ENCODE measurements around the gene MCUR1. TPM values are rescaled to one million over a fixed set of nuclear protein-coding genes. Genes with fewer than 3 reads are reported as not detected.

The MCUR1 gene
- total RNA-seq, 1 donor from 2014 or later: 30.7 TPM

DNA sequence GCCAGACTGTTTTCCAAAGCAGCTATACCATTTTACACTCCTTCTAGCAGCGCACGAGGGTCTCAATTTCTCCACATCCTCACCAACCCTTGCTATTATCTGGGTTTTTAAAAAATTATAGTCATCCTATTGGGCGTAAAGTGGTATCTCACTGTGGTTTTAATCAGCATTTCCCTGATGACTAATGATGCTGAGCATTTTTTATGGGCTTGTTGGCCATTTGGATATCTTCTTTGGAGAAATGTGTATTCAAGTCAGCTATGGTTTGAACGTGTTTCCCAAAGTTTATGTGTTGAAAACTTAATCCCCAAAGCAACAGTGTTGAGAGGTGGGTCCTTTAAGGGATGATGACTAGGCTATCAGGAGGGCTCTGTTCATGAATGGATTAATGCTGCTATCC is 6.7 kb downstream of the MCUR1 start:
- Histone ChIP-seq H3K27ac (replicated peaks) (no peak overlapping the region), H3K36me3 (peaks cover 34% of the 10 kb centered on the region), H3K27me3 (ENCODE audit: low read depth) (no peaks in the 10 kb centered on the region), H3K4me1 (peaks cover 30% of the 10 kb centered on the region), H3K9me3 (replicated peaks) (no peaks in the 10 kb centered on the region), H3K4me3 (no peak overlapping the region)
- TF ChIP-seq, protein P1, sequence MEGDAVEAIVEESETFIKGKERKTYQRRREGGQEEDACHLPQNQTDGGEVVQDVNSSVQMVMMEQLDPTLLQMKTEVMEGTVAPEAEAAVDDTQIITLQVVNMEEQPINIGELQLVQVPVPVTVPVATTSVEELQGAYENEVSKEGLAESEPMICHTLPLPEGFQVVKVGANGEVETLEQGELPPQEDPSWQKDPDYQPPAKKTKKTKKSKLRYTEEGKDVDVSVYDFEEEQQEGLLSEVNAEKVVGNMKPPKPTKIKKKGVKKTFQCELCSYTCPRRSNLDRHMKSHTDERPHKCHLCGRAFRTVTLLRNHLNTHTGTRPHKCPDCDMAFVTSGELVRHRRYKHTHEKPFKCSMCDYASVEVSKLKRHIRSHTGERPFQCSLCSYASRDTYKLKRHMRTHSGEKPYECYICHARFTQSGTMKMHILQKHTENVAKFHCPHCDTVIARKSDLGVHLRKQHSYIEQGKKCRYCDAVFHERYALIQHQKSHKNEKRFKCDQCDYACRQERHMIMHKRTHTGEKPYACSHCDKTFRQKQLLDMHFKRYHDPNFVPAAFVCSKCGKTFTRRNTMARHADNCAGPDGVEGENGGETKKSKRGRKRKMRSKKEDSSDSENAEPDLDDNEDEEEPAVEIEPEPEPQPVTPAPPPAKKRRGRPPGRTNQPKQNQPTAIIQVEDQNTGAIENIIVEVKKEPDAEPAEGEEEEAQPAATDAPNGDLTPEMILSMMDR (IDR thresholded peaks at IDR 0.05; ENCODE audit: borderline replicate concordance): no peak
- intact Hi-C loops (cut with micrococcal nuclease): no loop called here
- no peak for DNase-seq

DNA sequence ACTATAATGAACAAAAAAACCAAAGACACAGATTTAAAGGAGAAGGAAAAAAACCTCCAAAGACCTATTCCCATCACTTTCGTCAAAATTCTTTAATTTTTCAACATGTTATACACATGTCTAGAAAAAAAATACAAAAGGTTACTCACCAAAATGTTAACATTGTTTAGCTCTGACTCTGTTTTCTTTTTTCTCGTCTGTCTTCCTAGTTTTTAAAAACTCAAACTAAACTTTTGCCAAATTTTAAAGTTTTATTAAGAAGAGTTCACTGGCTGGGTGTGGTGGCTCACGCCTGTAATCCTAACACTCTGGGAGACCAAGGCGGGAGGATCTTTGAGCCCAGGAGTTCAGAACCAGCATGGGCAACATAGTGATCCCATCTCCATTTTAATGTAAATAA is 10.8 kb downstream of the MCUR1 start:
- Histone ChIP-seq H3K4me3 (no peak overlapping the region), H3K27ac (replicated peaks) (no peak overlapping the region), H3K9me3 (replicated peaks) (no peaks in the 10 kb centered on the region), H3K4me1 (no peaks in the 10 kb centered on the region), H3K36me3 (peaks cover 70% of the 10 kb centered on the region), H3K27me3 (ENCODE audit: low read depth) (no peaks in the 10 kb centered on the region)
- intact Hi-C loops (cut with micrococcal nuclease): no loop called here
- TF ChIP-seq, protein P1 (IDR thresholded peaks at IDR 0.05; ENCODE audit: borderline replicate concordance): no peak
- DNase-seq: no peak

DNA sequence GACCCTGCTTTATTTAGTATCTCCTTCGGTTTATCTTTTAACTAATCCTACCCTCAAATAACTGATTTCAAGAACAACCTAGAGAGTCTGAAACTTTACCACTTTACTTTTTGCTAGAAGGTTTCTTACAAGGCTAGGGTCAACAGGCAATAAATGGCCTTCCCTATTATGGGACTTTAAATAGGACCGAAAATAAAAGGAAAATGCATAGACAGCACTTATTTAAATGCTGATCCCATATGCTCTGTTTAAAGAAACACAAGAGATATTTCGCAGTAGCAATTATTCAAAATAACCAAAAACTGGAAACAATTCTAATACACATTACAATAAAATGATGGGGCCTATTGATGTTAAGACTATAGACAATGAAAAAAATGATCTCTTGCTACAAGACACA is 13.7 kb downstream of the MCUR1 start:
- TF ChIP-seq, protein P1 (IDR thresholded peaks at IDR 0.05; ENCODE audit: borderline replicate concordance): no peak
- H3K4me3 ChIP-seq: no peak overlapping the region
- H3K27me3 ChIP-seq (ENCODE audit: low read depth): no peaks in the 10 kb centered on the region
- H3K27ac ChIP-seq (replicated peaks): no peak overlapping the region
- H3K9me3 ChIP-seq (replicated peaks): no peaks in the 10 kb centered on the region
- intact Hi-C loops (cut with micrococcal nuclease): no loop called here
- H3K36me3 ChIP-seq: peaks cover 80% of the 10 kb centered on the region
- no peak for DNase-seq
- no peaks in the 10 kb centered on the region for H3K4me1 ChIP-seq

DNA sequence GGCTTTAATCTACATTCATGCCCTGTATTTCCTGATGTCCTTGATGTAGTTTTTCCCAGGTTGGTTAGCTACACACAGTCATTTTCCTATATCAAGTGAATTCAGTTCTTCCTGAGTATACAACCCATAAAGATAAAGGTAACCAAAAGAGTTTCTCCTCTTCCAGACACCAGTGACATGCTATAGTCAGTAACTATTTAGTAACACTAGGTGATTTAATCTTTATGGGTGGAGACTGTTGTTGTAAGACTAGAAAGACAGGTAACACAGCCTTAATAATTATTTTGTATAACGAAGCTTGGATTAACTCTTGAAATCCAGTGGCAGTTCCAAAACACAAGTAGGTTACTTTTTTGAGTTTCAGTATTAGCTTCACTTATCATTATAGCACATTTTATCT is 17.6 kb downstream of the MCUR1 start:
- H3K36me3 ChIP-seq: peaks cover 50% of the 10 kb centered on the region
- intact Hi-C loops (cut with micrococcal nuclease): loop anchor here (10.0 kb wide), 1 partner anchor 258 kb away; no protein-coding TSS in a partner anchor

DNA sequence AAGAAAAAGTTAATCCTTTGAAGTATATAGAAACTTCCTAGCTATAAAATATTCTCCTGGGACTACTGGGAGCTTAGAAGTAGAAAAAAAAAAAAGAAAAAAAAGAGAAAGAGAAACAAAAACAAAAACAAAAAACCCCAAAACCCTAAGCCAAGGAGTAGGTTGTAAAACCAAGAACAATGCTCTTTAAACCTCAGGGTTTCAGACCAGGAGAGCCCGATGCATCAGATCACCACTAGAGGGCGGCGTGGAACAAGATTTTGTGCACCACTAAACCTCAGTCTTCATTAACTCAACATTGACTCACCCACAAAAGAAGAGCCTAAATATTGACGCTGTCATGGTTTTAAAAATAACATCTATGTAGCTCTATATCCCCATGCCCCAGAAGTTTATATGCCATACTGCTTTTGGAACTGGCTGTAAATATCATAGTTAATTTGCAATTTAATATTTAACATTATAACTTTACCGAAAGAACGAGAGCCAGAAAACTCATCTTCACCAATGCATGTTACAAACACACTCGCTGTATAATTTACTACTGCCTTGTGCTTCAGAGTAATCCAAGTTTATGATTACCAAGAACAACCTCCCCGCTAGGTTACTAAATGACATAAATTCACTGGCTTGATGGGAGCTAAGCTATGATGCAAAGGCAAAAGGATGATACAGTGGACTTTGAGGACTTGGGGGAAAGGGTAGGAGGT is 19.2 kb downstream of the MCUR1 start:
- no peak overlapping the region for H3K27ac ChIP-seq (replicated peaks)
- H3K4me1 ChIP-seq: peaks cover 12% of the 10 kb centered on the region
- TF ChIP-seq, protein P1 (IDR thresholded peaks at IDR 0.05; ENCODE audit: borderline replicate concordance): peak; percentile 99
- H3K4me3 ChIP-seq: no peak overlapping the region
- H3K36me3 ChIP-seq: peaks cover 47% of the 10 kb centered on the region
- DNase-seq: peak; percentile 75
- intact Hi-C loops (cut with micrococcal nuclease): loop anchor here (10.0 kb wide), 1 partner anchor 260 kb away; no protein-coding TSS in a partner anchor
- no peaks in the 10 kb centered on the region for H3K27me3 ChIP-seq (ENCODE audit: low read depth)
- H3K9me3 ChIP-seq (replicated peaks): no peaks in the 10 kb centered on the region

More for the DNA sequence above, 17.6 kb downstream of the MCUR1 start:
- no peaks in the 10 kb centered on the region for H3K9me3 ChIP-seq (replicated peaks)
- no peak overlapping the region for H3K4me3 ChIP-seq
- TF ChIP-seq, protein P1 (IDR thresholded peaks at IDR 0.05; ENCODE audit: borderline replicate concordance): no peak
- no peaks in the 10 kb centered on the region for H3K27me3 ChIP-seq (ENCODE audit: low read depth)
- peaks cover 12% of the 10 kb centered on the region for H3K4me1 ChIP-seq
- DNase-seq: no peak
- H3K27ac ChIP-seq (replicated peaks): no peak overlapping the region
